CD14-positive monocyte (primary cell): ENCODE measurements around the gene ARPC5L. TPM values are rescaled to one million over a fixed set of nuclear protein-coding genes. Genes with fewer than 3 reads are reported as not detected.

ENCODE experiments used
- DNase-seq, 3 donors: peaks; one replicate each; pipeline ENCODE4 v3.0.0-alpha.2; 2011 to 2022
- H2AFZ ChIP-seq: 2 replicates; pipeline ENCODE4 v1.6.0; 2012; ENCODE audit warnings: mild to moderate bottlenecking, low read depth, low read length, inconsistent platforms; ENCODE audit not compliant: insufficient read depth, poor library complexity, severe bottlenecking
- H3K27ac ChIP-seq, 2 donors: 1 replicate in 1 of 2; 2 replicates in 1 of 2; pipeline ENCODE4 v1.5.1; 2012 to 2013; ENCODE audit warnings: low read length in 2 of 2, control low read depth in 1 of 2, inconsistent platforms in 1 of 2, low read depth in 1 of 2, mild to moderate bottlenecking in 1 of 2
- H3K27me3 ChIP-seq, 2 donors: one replicate each; pipeline versions ENCODE4 v1.6.0 to v1.6.1; 2011 to 2013; ENCODE audit warnings: low read length in 2 of 2; ENCODE audit not compliant: control insufficient read depth in 2 of 2, insufficient read depth in 2 of 2
- H3K36me3 ChIP-seq, 2 donors: replicated peaks in 1 of 2; 1 replicate in 1 of 2; 2 replicates in 1 of 2; pipeline versions ENCODE4 v1.5.1 to v1.6.1; 2012 to 2013; ENCODE audit warnings: low read length in 2 of 2, control low read depth in 1 of 2, inconsistent platforms in 1 of 2, mild to moderate bottlenecking in 1 of 2; ENCODE audit not compliant: insufficient read depth in 2 of 2, control insufficient read depth in 1 of 2
- H3K4me1 ChIP-seq, 2 donors: 1 replicate in 1 of 2; 2 replicates in 1 of 2; pipeline versions ENCODE4 v1.5.1 to v1.6.1; 2012 to 2013; ENCODE audit warnings: low read length in 2 of 2, control low read depth in 1 of 2, inconsistent platforms in 1 of 2, mild to moderate bottlenecking in 1 of 2, moderate library complexity in 1 of 2; ENCODE audit not compliant: insufficient read depth in 2 of 2, control insufficient read depth in 1 of 2
- H3K4me2 ChIP-seq: replicated peaks from 2 replicates; pipeline ENCODE3; 2012; ENCODE audit warnings: low read length, moderate library complexity, mild to moderate bottlenecking; ENCODE audit not compliant: poor library complexity, severe bottlenecking; ENCODE audit errors: extremely low read depth
- H3K4me3 ChIP-seq, 3 experiments: fragments of 200-600 bp in 1 of 3; sonication (generic) in 1 of 3; replicated peaks in 1 of 3; 1 replicate in 2 of 3; 2 replicates in 1 of 3; pipeline ENCODE4 v1.5.1; 2011 to 2013; ENCODE audit warnings: low read length in 3 of 3, mild to moderate bottlenecking in 3 of 3, control low read depth in 2 of 3, low read depth in 2 of 3, inconsistent platforms in 1 of 3, moderate library complexity in 1 of 3
- H3K79me2 ChIP-seq: 2 replicates; pipeline ENCODE4 v1.6.0; 2012; ENCODE audit warnings: mild to moderate bottlenecking, control low read depth, inconsistent platforms, low read length, moderate library complexity; ENCODE audit not compliant: insufficient read depth
- H3K9ac ChIP-seq: 2 replicates; pipeline ENCODE4 v1.6.0; 2017; ENCODE audit warnings: low read length, mild to moderate bottlenecking; ENCODE audit not compliant: insufficient read depth, poor library complexity, severe bottlenecking
- H3K9me3 ChIP-seq, 2 donors: replicated peaks in 1 of 2; 1 replicate in 1 of 2; 2 replicates in 1 of 2; pipeline versions ENCODE4 v1.5.1 to v1.6.1; 2012 to 2013; ENCODE audit warnings: low read length in 2 of 2, control low read depth in 1 of 2; ENCODE audit not compliant: control insufficient read depth in 1 of 2, insufficient read depth in 1 of 2
- H4K20me1 ChIP-seq: 2 replicates; pipeline ENCODE4 v1.6.0; 2012; ENCODE audit warnings: mild to moderate bottlenecking, low read length, control low read depth, moderate library complexity; ENCODE audit not compliant: insufficient read depth
- H3K27ac Mint-ChIP-seq, 7 donors: one replicate each; pipeline ENCODE4 v1.8.0; 2020; ENCODE audit warnings: mild to moderate bottlenecking in 7 of 7, mixed read lengths in 7 of 7, moderate library complexity in 6 of 7, inconsistent platforms in 2 of 7
- H3K27me3 Mint-ChIP-seq, 3 donors: one replicate each; pipeline ENCODE4 v1.8.0; 2021 to 2022; ENCODE audit warnings: low read depth in 3 of 3, mild to moderate bottlenecking in 3 of 3, mixed read lengths in 3 of 3, moderate library complexity in 3 of 3, inconsistent platforms in 1 of 3
- H3K36me3 Mint-ChIP-seq, 2 donors: one replicate each; pipeline ENCODE4 v1.8.0; 2020; ENCODE audit warnings: mixed read lengths in 2 of 2, inconsistent platforms in 1 of 2, mild to moderate bottlenecking in 1 of 2
- H3K4me1 Mint-ChIP-seq: one replicate; pipeline ENCODE4 v1.8.0; 2020; ENCODE audit warnings: mild to moderate bottlenecking, mixed read lengths
- H3K4me3 Mint-ChIP-seq, 2 donors: one replicate each; pipeline ENCODE4 v1.8.0; 2020; ENCODE audit warnings: mild to moderate bottlenecking in 2 of 2, mixed read lengths in 2 of 2, moderate library complexity in 1 of 2
- H3K9me3 Mint-ChIP-seq, 7 donors: one replicate each; pipeline ENCODE4 v1.8.0; 2020 to 2022; ENCODE audit warnings: mixed read lengths in 7 of 7, mild to moderate bottlenecking in 6 of 7, moderate library complexity in 6 of 7, inconsistent platforms in 2 of 7
- WGBS: methylation state at CpG from one replicate; pipeline ENCODE4 v1.1.5; 2013; ENCODE audit warnings: missing lambda C conversion rate; ENCODE audit not compliant: insufficient coverage; 5-methylcytosine and 5-hydroxymethylcytosine counted together
- intact Hi-C, 2 donors: fragments of 100-400 bp; cut with micrococcal nuclease; formaldehyde crosslinking; loops; one replicate each; pipeline versions ENCODE4 v1.15.0 to v1.15.1; 2023
- polyA plus RNA-seq, 3 donors: library from polyadenylated mRNA; depleted of rRNA in 1 of 3; unstranded in 2 of 3; stranded (reverse) in 1 of 3; fragments of 300-500 nt in 2 of 3; fragments of >200 nt in 1 of 3; fragmentation: Illumina TruSeq in 2 of 3; gene quantifications; 1 replicate in 2 of 3; 2 replicates in 1 of 3; pipeline ENCODE4 v1.2.3, GENCODE V29; 2012 to 2021
- TF ChIP-seq, protein P1 (sequence below): fragments of 200-600 bp; IDR thresholded peaks from one replicate; pipeline ENCODE4 v1.8.0; 2022; ENCODE audit warnings: antibody characterized with exemption, mild to moderate bottlenecking

The ARPC5L gene
- polyA plus RNA-seq, 3 donors, result 16.0 to 35.2 (median 20.7) TPM

GRCh38 chr9:124840300-124840833 is 21.6 kb upstream of the ARPC5L start:
- no peak for DNase-seq
- 91% methylated on average over 9 of the region's 18 CpGs for WGBS
- Mint-ChIP-seq H3K27ac (no peak overlapping the region), H3K27me3 (peaks cover 10 to 34% (median 28%) of the 10 kb centered on the region in 3 donors), H3K4me1 (peaks cover 5% of the 10 kb centered on the region), H3K9me3 (peaks cover 0 to 6% (median 4%) of the 10 kb centered on the region in 7 donors), H3K4me3 (no peak overlapping the region), H3K36me3 (peaks cover 0 to 5% of the 10 kb centered on the region in 2 donors)
- H3K4me3 ChIP-seq, result no peak overlapping the region
- H3K27ac ChIP-seq, result no peak overlapping the region
- H3K4me2 ChIP-seq, result no peak overlapping the region
- intact Hi-C loops, result no loop called here
- no peaks in the 10 kb centered on the region for H3K4me1 ChIP-seq
- TF ChIP-seq, protein P1, sequence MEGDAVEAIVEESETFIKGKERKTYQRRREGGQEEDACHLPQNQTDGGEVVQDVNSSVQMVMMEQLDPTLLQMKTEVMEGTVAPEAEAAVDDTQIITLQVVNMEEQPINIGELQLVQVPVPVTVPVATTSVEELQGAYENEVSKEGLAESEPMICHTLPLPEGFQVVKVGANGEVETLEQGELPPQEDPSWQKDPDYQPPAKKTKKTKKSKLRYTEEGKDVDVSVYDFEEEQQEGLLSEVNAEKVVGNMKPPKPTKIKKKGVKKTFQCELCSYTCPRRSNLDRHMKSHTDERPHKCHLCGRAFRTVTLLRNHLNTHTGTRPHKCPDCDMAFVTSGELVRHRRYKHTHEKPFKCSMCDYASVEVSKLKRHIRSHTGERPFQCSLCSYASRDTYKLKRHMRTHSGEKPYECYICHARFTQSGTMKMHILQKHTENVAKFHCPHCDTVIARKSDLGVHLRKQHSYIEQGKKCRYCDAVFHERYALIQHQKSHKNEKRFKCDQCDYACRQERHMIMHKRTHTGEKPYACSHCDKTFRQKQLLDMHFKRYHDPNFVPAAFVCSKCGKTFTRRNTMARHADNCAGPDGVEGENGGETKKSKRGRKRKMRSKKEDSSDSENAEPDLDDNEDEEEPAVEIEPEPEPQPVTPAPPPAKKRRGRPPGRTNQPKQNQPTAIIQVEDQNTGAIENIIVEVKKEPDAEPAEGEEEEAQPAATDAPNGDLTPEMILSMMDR, result peak; percentile 33
- H3K9ac ChIP-seq, result no peak overlapping the region
- no peaks in the 10 kb centered on the region for H3K36me3 ChIP-seq
- H4K20me1 ChIP-seq, result no peaks in the 10 kb centered on the region
- no peak overlapping the region for H2AFZ ChIP-seq
- no peaks in the 10 kb centered on the region for H3K79me2 ChIP-seq
- H3K27me3 ChIP-seq, result peaks cover 0 to 12% of the 10 kb centered on the region in 2 donors
- no peaks in the 10 kb centered on the region for H3K9me3 ChIP-seq

DNA sequence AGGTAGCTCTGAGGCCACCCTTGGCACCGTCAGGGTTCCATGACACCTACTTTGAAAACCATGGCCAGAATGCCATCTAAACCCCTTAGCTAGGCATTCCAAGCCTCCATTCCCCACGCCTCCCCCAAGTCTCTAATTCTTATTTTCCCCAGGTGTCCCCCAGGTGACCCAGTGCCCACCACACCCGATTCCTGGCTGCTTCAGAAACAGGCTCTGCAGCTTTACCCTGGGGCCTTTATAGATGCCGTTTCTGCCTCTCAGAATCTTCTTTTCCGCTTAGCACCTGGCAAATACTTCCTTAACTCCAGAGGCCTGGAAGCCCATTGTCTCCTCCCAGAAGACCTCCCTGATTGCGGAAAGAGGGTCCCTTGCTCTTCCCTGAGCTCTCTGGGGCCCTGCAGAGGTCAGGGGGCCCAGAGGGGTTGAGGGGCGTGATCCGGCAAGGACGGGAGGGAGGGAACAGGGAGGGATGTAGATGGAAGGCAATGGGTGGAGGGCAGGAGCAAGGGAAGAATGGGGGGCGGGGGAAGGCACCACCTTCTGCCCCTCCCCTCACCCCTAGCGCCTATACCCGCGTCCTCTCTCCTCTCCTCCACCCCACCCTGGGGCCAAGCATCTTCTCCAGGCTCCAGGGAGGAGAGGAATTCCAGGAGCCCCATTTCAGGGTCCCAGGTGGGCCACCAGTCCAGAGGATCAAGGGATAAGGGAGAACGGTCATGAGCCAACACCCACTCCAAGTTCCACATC is 20.7 kb upstream of the ARPC5L start:
- H3K27me3 ChIP-seq, result peaks cover 0 to 12% of the 10 kb centered on the region in 2 donors
- Mint-ChIP-seq H3K36me3 (peaks cover 0 to 3% of the 10 kb centered on the region in 2 donors), H3K4me3 (no peak overlapping the region), H3K9me3 (peaks cover 0 to 6% (median 4%) of the 10 kb centered on the region in 7 donors), H3K27me3 (peaks cover 8 to 32% (median 28%) of the 10 kb centered on the region in 3 donors), H3K27ac (peak overlapping the region in 1 of 7 donors; percentile 33), H3K4me1 (peaks cover 5% of the 10 kb centered on the region)
- no peaks in the 10 kb centered on the region for H4K20me1 ChIP-seq
- no peak overlapping the region for H3K4me3 ChIP-seq
- no peaks in the 10 kb centered on the region for H3K79me2 ChIP-seq
- TF ChIP-seq, protein P1, result no peak
- H3K9me3 ChIP-seq, result no peaks in the 10 kb centered on the region
- H3K4me2 ChIP-seq, result no peak overlapping the region
- 87% methylated on average over 7 of the region's 14 CpGs for WGBS
- no peak overlapping the region for H3K9ac ChIP-seq
- no peak overlapping the region for H3K27ac ChIP-seq
- no peak for DNase-seq
- no peak overlapping the region for H2AFZ ChIP-seq
- intact Hi-C loops, result no loop called here
- H3K4me1 ChIP-seq, result no peaks in the 10 kb centered on the region
- no peaks in the 10 kb centered on the region for H3K36me3 ChIP-seq
